IMR-90 (cell line): ENCODE results near the gene ERVMER34-1. TPM values are rescaled to one million over a fixed set of nuclear protein-coding genes. Genes with fewer than 3 reads are reported as not detected.

Experiments
- ATAC-seq: fragments of 200-7000 bp; cut with Tn5 transposase; 2 replicates; pipeline ENCODE4 v1.9.1; 2020; ENCODE audit warnings: low read depth, mild to moderate bottlenecking, moderate library complexity
- BruUV-seq: library from RNA; stranded (reverse); fragments of 400-500 nt; replicated peaks from 2 replicates; lab custom pipeline; 2021; lab: Mats Ljungman, UMichigan
- CTCF ChIA-PET: fragments of 300-600 bp; formaldehyde crosslinking; extraction: SDS; loops from one replicate; lab custom pipeline; 2021; ENCODE audit warnings: antibody characterized with exemption; lab: Yijun Ruan, JAX
- POLR2A ChIA-PET: fragments of 300-600 bp; sonication (Branson Sonifier 250); formaldehyde crosslinking; loops from one replicate; lab custom pipeline; 2022; ENCODE audit warnings: antibody characterized with exemption; ENCODE audit not compliant: unreplicated experiment; lab: Charles Lee
- DNase-seq: peaks from one replicate; pipeline ENCODE4 v3.0.0; 2013
- H2AFZ ChIP-seq: replicated peaks from 2 replicates; pipeline ENCODE3; 2013; ENCODE audit warnings: low read length, mild to moderate bottlenecking; ENCODE audit not compliant: poor library complexity
- H2AK5ac ChIP-seq: 2 replicates; pipeline ENCODE4 v1.6.1; 2013; ENCODE audit warnings: low read depth, low read length, inconsistent platforms
- H2AK9ac ChIP-seq: replicated peaks from 2 replicates; pipeline ENCODE3; 2013; ENCODE audit warnings: mild to moderate bottlenecking, low read depth, low read length, moderate library complexity; ENCODE audit not compliant: poor library complexity
- H2BK120ac ChIP-seq: 2 replicates; pipeline ENCODE4 v1.6.1; 2013; ENCODE audit warnings: low read depth, low read length, inconsistent platforms
- H2BK15ac ChIP-seq: 3 replicates; pipeline ENCODE4 v1.6.1; 2013; ENCODE audit warnings: low read depth, low read length, inconsistent platforms
- H2BK20ac ChIP-seq: 2 replicates; pipeline ENCODE4 v1.6.1; 2013; ENCODE audit warnings: low read depth, mild to moderate bottlenecking, inconsistent platforms, low read length, moderate library complexity
- H2BK5ac ChIP-seq: 2 replicates; pipeline ENCODE4 v1.6.1; 2013; ENCODE audit warnings: mild to moderate bottlenecking, low read depth, low read length, inconsistent platforms; ENCODE audit not compliant: poor library complexity, severe bottlenecking
- H3K14ac ChIP-seq: replicated peaks from 2 replicates; pipeline ENCODE4 v1.6.1; 2013; ENCODE audit warnings: low read depth, low read length, inconsistent platforms
- H3K18ac ChIP-seq: 2 replicates; pipeline ENCODE4 v1.6.1; 2013; ENCODE audit warnings: low read depth, low read length, control low read depth
- H3K23ac ChIP-seq: 2 replicates; pipeline ENCODE4 v1.6.1; 2013; ENCODE audit warnings: low read depth, low read length, inconsistent platforms
- H3K27ac ChIP-seq: 2 replicates; pipeline ENCODE4 v1.5.1; 2013; ENCODE audit warnings: mild to moderate bottlenecking, control low read depth, low read length; ENCODE audit not compliant: insufficient read depth
- H3K27me3 ChIP-seq: 2 replicates; pipeline ENCODE4 v1.6.1; 2013; ENCODE audit warnings: low read length; ENCODE audit not compliant: control insufficient read depth, insufficient read depth
- H3K36me3 ChIP-seq: 2 replicates; pipeline ENCODE4 v1.6.1; 2013; ENCODE audit warnings: low read length, mixed read lengths; ENCODE audit not compliant: control insufficient read depth, insufficient read depth
- H3K4ac ChIP-seq: 2 replicates; pipeline ENCODE4 v1.6.1; 2013; ENCODE audit warnings: low read depth, low read length, inconsistent platforms
- H3K4me1 ChIP-seq: 2 replicates; pipeline ENCODE4 v1.6.1; 2013; ENCODE audit warnings: low read length, mixed read lengths; ENCODE audit not compliant: control insufficient read depth, insufficient read depth
- H3K4me2 ChIP-seq: 2 replicates; pipeline ENCODE4 v1.6.1; 2013; ENCODE audit warnings: low read depth, mild to moderate bottlenecking, control low read depth, low read length, moderate library complexity
- H3K4me3 ChIP-seq: 2 replicates; pipeline ENCODE4 v1.5.1; 2013; ENCODE audit warnings: low read depth, mild to moderate bottlenecking, control low read depth, low read length, moderate library complexity; ENCODE audit not compliant: insufficient read depth
- H3K56ac ChIP-seq: 2 replicates; pipeline ENCODE4 v1.6.1; 2013; ENCODE audit warnings: low read length, inconsistent platforms; ENCODE audit not compliant: insufficient read depth; ENCODE audit errors: extremely low read depth
- H3K79me1 ChIP-seq, 2 experiments: 2 replicates each; pipeline ENCODE4 v1.6.1; 2013; ENCODE audit warnings: low read length in 2 of 2, inconsistent platforms in 1 of 2, low read depth in 1 of 2
- H3K9ac ChIP-seq: 2 replicates; pipeline ENCODE4 v1.6.1; 2013; ENCODE audit warnings: low read depth, low read length, control low read depth
- H3K9me1 ChIP-seq: 2 replicates; pipeline ENCODE4 v1.6.1; 2013; ENCODE audit warnings: low read length, inconsistent platforms; ENCODE audit not compliant: insufficient read depth
- H3K9me3 ChIP-seq: 2 replicates; pipeline ENCODE4 v1.6.1; 2013; ENCODE audit warnings: low read length; ENCODE audit not compliant: control insufficient read depth, insufficient read depth
- H4K20me1 ChIP-seq: 2 replicates; pipeline ENCODE4 v1.6.1; 2013; ENCODE audit warnings: low read length, inconsistent platforms; ENCODE audit not compliant: insufficient read depth
- H4K5ac ChIP-seq: 2 replicates; pipeline ENCODE4 v1.6.1; 2013; ENCODE audit warnings: mild to moderate bottlenecking, low read depth, low read length, control low read depth
- H4K8ac ChIP-seq, 2 experiments: 2 replicates each; pipeline ENCODE4 v1.6.1; 2013; ENCODE audit warnings: low read depth in 2 of 2, low read length in 2 of 2, control low read depth in 1 of 2, inconsistent platforms in 1 of 2
- H4K91ac ChIP-seq: 2 replicates; pipeline ENCODE4 v1.6.1; 2013; ENCODE audit warnings: low read depth, low read length, inconsistent platforms; ENCODE audit not compliant: insufficient read depth
- BHLHE40 ChIP-seq: fragments of 150-350 bp; IDR thresholded peaks from 2 replicates; pipeline ENCODE4 v1.6.1; 2016; ENCODE audit warnings: mild to moderate bottlenecking, low read depth, low read length
- CEBPB ChIP-seq: IDR thresholded peaks from 2 replicates; pipeline ENCODE4 v1.6.1; 2012; ENCODE audit warnings: low read depth, low read length, improper control_type of control experiment
- CHD1 ChIP-seq: IDR thresholded peaks from 2 replicates; pipeline ENCODE4 v1.6.1; 2012; ENCODE audit warnings: low read depth, low read length, improper control_type of control experiment
- ELK1 ChIP-seq: fragments of 150-350 bp; IDR thresholded peaks from 2 replicates; pipeline ENCODE4 v1.6.1; 2016; ENCODE audit warnings: low read depth, mild to moderate bottlenecking, low read length, moderate library complexity, borderline replicate concordance
- FOS ChIP-seq: fragments of 150-350 bp; IDR thresholded peaks from 2 replicates; pipeline ENCODE4 v1.6.1; 2016; ENCODE audit warnings: low read depth, low read length
- MAFK ChIP-seq: IDR thresholded peaks from 2 replicates; pipeline ENCODE4 v1.6.1; 2012; ENCODE audit warnings: low read depth, low read length, improper control_type of control experiment
- MAZ ChIP-seq: IDR thresholded peaks from 2 replicates; pipeline ENCODE4 v1.6.1; 2012; ENCODE audit warnings: low read depth, mild to moderate bottlenecking, low read length, improper control_type of control experiment, moderate library complexity, borderline replicate concordance
- MXI1 ChIP-seq: IDR thresholded peaks from 2 replicates; pipeline ENCODE4 v1.6.1; 2012; ENCODE audit warnings: low read depth, mild to moderate bottlenecking, low read length, moderate library complexity, borderline replicate concordance
- NFE2L2 ChIP-seq: fragments of 150-350 bp; IDR thresholded peaks from 2 replicates; pipeline ENCODE4 v1.6.1; 2016; ENCODE audit warnings: low read depth, mild to moderate bottlenecking, low read length
- POLR2A ChIP-seq: IDR thresholded peaks from 2 replicates; pipeline ENCODE4 v1.6.1; 2012; ENCODE audit warnings: mild to moderate bottlenecking, low read depth, low read length
- RAD21 ChIP-seq: IDR thresholded peaks from 2 replicates; pipeline ENCODE4 v1.6.1; 2012; ENCODE audit warnings: low read length, improper control_type of control experiment
- RCOR1 ChIP-seq: IDR thresholded peaks from 2 replicates; pipeline ENCODE4 v1.6.1; 2012; ENCODE audit warnings: mild to moderate bottlenecking, low read length, improper control_type of control experiment; ENCODE audit not compliant: insufficient replicate concordance
- RFX5 ChIP-seq: IDR thresholded peaks from 2 replicates; pipeline ENCODE4 v1.8.0; 2012; ENCODE audit warnings: low read depth, mild to moderate bottlenecking, low read length, moderate library complexity
- SMC3 ChIP-seq: fragments of 150-350 bp; IDR thresholded peaks from 2 replicates; pipeline ENCODE4 v1.6.1; 2016; ENCODE audit warnings: low read depth, mild to moderate bottlenecking, antibody characterized with exemption, low read length, moderate library complexity
- USF2 ChIP-seq: fragments of 150-350 bp; IDR thresholded peaks from 2 replicates; pipeline ENCODE4 v1.6.1; 2017; ENCODE audit warnings: mild to moderate bottlenecking, antibody characterized with exemption, low read length, low read depth
- WGBS, 2 experiments: methylation state at CpG; one replicate each; pipeline versions ENCODE4 v1.1.5 to v1.1.7; 2013; ENCODE audit warnings: missing lambda C conversion rate in 2 of 2; ENCODE audit not compliant: insufficient read length in 1 of 2; ENCODE audit errors: extremely low coverage in 2 of 2; 5-methylcytosine and 5-hydroxymethylcytosine counted together
- dilution Hi-C: fragments of 300-500 bp; cut with HindIII; formaldehyde crosslinking; loops from one replicate; pipeline ENCODE4 v1.14.3; 2018; ENCODE audit warnings: low sequenced_read_pairs; ENCODE audit not compliant: unreplicated experiment
- in situ Hi-C: fragments of 300-500 bp; cut with MboI; formaldehyde crosslinking; loops from 3 replicates; pipeline ENCODE4 v1.14.3; 2019; ENCODE audit warnings: low sequenced_read_pairs, inconsistent platforms, mixed read lengths
- intact Hi-C: fragments of 100-400 bp; cut with micrococcal nuclease; formaldehyde crosslinking; loops from 2 replicates; pipeline ENCODE4 v1.10.0; 2022
- polyA plus RNA-seq, 3 experiments: library from polyadenylated mRNA; depleted of rRNA; stranded (reverse); fragments of >200 nt; gene quantifications; 2 replicates each; pipeline ENCODE4 v1.2.3, GENCODE V29; 2012; ENCODE audit warnings: low replicate concordance in 1 of 3
- total RNA-seq: library from RNA; depleted of rRNA; stranded (reverse); fragments of >200 nt; gene quantifications from 2 replicates; pipeline ENCODE4 v1.2.3, GENCODE V29; 2012
- TF ChIP-seq, protein P1 (sequence below): conservative IDR thresholded peaks from 2 replicates; pipeline ENCODE4 v1.5.1; 2012; ENCODE audit warnings: mild to moderate bottlenecking, low read depth, low read length, improper control_type of control experiment

ERVMER34-1 gene
- total and polyA plus RNA-seq, 2 of the 4 experiments (the other 2 are of a cell fraction): not detected

DNA sequence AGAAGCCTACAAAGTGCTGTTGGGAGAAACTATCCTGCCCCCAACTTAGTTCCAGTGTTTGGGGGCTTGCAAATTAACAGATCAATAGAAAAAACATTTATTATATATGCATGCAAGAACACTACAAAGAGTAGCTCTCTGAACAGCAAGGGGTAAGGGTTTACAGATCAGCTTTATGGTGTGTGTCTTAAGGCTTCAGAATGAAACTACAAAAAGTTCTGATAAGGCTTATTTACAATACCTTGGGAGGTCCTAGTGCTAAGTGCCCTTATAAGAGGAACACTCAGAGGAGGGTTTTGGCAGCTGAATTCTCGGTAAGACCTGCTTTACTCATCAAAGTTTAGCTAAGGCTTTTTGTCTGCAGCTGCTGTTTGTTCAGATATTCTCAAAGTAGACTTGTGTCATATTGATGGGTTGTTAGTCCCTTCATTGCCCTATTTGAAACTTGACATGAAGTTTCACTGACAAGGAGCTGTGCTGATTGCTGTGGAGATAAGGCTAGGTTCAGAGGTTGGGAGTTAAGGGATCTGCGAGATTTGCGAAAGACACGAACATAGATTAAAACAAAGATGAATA, 7.7 kb downstream of the ERVMER34-1 start:
- in situ Hi-C loops (no loop called here), dilution Hi-C loops (no loop called here), intact Hi-C loops (no loop called here)
- H4K20me1 ChIP-seq: no peaks in the 10 kb centered on the region
- peaks cover 5% of the 10 kb centered on the region for H3K27me3 ChIP-seq
- H2AK5ac ChIP-seq: no peak overlapping the region
- H3K4me2 ChIP-seq: no peak overlapping the region
- no peak overlapping the region for H2AFZ ChIP-seq
- no peak for TF ChIP-seq CEBPB
- TF ChIP-seq RAD21: no peak
- TF ChIP-seq POLR2A: no peak
- TF ChIP-seq FOS: no peak
- TF ChIP-seq NFE2L2: no peak
- no peak for TF ChIP-seq RCOR1
- no peak for TF ChIP-seq ELK1
- TF ChIP-seq MXI1: no peak
- TF ChIP-seq CHD1: no peak
- no peak for TF ChIP-seq MAFK
- no peak for TF ChIP-seq USF2
- no peak for TF ChIP-seq SMC3
- no peak for TF ChIP-seq MAZ
- TF ChIP-seq BHLHE40: no peak
- TF ChIP-seq, protein P1, sequence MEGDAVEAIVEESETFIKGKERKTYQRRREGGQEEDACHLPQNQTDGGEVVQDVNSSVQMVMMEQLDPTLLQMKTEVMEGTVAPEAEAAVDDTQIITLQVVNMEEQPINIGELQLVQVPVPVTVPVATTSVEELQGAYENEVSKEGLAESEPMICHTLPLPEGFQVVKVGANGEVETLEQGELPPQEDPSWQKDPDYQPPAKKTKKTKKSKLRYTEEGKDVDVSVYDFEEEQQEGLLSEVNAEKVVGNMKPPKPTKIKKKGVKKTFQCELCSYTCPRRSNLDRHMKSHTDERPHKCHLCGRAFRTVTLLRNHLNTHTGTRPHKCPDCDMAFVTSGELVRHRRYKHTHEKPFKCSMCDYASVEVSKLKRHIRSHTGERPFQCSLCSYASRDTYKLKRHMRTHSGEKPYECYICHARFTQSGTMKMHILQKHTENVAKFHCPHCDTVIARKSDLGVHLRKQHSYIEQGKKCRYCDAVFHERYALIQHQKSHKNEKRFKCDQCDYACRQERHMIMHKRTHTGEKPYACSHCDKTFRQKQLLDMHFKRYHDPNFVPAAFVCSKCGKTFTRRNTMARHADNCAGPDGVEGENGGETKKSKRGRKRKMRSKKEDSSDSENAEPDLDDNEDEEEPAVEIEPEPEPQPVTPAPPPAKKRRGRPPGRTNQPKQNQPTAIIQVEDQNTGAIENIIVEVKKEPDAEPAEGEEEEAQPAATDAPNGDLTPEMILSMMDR: no peak
- no peak for TF ChIP-seq RFX5
- H4K5ac ChIP-seq: no peak overlapping the region
- no peak for DNase-seq
- H2BK20ac ChIP-seq: no peak overlapping the region
- no peaks in the 10 kb centered on the region for H3K36me3 ChIP-seq
- H3K4me1 ChIP-seq: no peaks in the 10 kb centered on the region
- H3K9ac ChIP-seq: no peak overlapping the region
- no peak overlapping the region for H3K4ac ChIP-seq
- H2BK15ac ChIP-seq: no peak overlapping the region
- H3K23ac ChIP-seq: no peak overlapping the region
- H3K27ac ChIP-seq: no peak overlapping the region
- no peak overlapping the region for H2AK9ac ChIP-seq
- H3K4me3 ChIP-seq: no peak overlapping the region
- no peaks in the 10 kb centered on the region for H3K79me1 ChIP-seq
- no peaks in the 10 kb centered on the region for H3K9me3 ChIP-seq
- no peak overlapping the region for H3K18ac ChIP-seq
- POLR2A ChIA-PET: no interaction called here
- no peak overlapping the region for H2BK120ac ChIP-seq
- CTCF ChIA-PET: no interaction called here
- no CpG with 5 or more reads among the region's 4 CpGs for WGBS, 2 experiments
- BruUV-seq: no TSS peak
- no peak for ATAC-seq
- H3K14ac ChIP-seq: no peak overlapping the region
- H4K91ac ChIP-seq: no peak overlapping the region
- H4K8ac ChIP-seq: no peak overlapping the region
- no peak overlapping the region for H3K56ac ChIP-seq
- no peak overlapping the region for H2BK5ac ChIP-seq
- H3K9me1 ChIP-seq: no peaks in the 10 kb centered on the region
